Left renal pelvis (tissue), 4 donors: ENCODE data around the gene GPT2. TPM values are rescaled to one million over a fixed set of nuclear protein-coding genes. Genes with fewer than 3 reads are reported as not detected.

Experiments used
- DNase-seq, 4 donors: peaks; one replicate each; pipeline ENCODE4 v3.0.0-alpha.2; 2013; ENCODE audit warnings: low read depth in 4 of 4, low spot score in 3 of 4
- polyA plus RNA-seq, 4 donors: library from polyadenylated mRNA; unstranded; fragments of 120-200 nt; gene quantifications; one replicate each; pipeline ENCODE4 v1.2.1, GENCODE V29; 2013; ENCODE audit not compliant: insufficient read length in 4 of 4

The GPT2 gene
- polyA plus RNA-seq, 4 donors, result 11.9 to 36.3 (median 23.6) TPM

- DNase-seq, result no peak
Measured at GRCh38 chr16:46895399-46896313, 11.5 kb downstream of the GPT2 start.

- no peak for DNase-seq
Measured at GRCh38 chr16:46896314-46896968, 12.3 kb downstream of the GPT2 start.

DNA sequence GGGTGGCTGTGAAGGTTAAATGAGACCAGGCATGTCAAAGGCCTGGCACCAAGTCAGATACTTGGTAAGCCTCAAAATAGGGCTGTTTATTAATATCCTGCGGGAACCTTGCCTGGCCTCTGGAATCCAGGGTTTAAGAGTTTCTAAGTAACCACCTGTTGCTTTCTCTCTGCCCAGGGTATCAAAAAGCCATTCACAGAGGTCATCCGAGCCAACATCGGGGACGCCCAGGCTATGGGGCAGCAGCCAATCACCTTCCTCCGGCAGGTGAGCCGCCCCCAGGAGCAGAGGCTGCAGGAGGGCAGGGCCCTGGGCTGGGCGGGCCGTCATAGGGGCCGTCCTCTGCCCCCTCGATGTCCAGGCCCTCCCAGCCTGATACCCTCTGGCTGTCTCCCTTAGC lies 13.3 kb downstream of the GPT2 start:
- no peak for DNase-seq

- no peak for DNase-seq
Measured at GRCh38 chr16:46898006-46898405, 13.8 kb downstream of the GPT2 start.

- no peak for DNase-seq
Measured at GRCh38 chr16:46899443-46900143, 15.4 kb downstream of the GPT2 start.

- DNase-seq, result no peak
Measured at GRCh38 chr16:46900455-46901235, 16.5 kb downstream of the GPT2 start.

DNA sequence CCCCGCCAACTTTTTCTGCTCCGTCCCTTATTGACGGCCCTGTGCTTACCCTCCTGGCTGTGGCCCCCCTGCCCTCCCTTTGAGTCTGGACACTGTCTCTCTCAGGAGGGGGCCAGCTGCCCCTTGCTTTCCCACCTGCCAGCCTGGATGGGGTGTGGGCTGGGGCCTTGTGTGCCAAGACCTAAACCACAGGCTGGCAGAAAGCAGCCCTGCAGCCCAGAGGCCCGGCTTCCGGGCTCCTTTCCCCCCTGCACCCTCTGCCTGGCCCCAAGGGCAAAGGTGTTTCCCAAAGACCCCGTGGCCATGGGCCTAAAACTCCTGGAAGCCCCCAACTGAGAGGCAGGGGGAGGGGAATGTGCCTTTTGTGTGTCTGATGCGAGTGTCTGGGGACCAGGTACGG lies 17.5 kb downstream of the GPT2 start:
- DNase-seq, result no peak

DNA sequence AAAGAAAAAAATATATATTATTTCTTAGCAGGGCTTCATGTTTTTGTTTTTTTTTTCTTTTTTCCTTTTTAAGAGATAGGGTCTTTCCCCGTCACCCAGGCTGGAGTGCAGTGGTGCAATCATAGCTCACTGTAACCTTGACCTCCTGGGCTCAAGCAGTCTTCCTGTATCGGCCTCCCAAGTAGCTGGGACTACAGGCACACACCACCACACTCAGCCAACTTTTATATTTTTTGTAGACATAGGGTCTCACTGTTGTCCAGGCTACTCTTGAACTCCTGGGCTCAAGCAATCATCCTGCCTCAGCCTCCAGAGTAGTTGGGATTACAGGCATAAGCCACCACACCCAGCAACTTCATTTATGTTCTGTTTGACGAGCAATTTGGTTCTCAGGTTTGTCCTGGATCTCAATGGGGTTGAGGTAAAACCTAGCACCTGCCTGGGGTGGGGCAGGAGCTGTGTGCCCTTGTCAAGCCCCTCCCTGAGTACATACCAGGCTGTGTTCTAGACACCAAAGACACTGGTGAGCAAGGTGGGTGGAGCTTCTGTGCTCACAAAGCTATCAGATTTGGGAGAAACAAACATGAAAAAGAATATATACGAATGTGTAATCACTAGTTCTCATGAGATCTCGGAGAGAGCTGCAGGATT lies 19.2 kb downstream of the GPT2 start:
- DNase-seq, result no peak

- no peak for DNase-seq
Measured at GRCh38 chr16:46904471-46904870, 20.3 kb downstream of the GPT2 start.

DNA sequence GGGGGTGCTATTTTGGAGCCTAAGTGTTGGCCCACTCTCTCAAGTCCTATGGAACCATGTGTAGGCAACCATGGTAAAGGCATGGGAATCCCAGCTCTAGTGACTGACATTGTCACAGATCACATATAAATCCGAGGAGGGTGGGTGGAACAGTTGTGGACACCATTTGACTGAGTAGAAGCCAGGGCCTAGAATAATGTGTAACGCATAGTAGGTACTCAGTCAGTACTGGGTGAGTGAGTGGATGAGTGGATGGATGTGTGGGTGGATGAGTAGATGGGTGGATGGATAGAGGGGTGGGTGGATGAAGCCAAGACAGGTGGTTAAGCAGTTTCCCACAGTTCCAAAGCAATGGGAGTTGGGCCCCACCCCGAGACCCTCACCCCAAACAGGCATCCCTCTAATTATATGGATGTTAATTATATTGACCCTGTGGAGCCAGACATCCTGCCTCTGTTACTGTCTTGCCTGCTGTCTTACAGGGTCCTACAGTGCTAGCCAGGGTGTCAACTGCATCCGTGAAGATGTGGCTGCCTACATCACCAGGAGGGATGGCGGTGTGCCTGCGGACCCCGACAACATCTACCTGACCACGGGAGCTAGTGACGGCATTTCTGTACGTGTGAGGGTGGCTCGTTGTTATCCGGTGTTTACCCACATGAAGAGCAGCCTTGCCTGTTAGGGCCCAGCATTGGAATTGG lies 22.3 kb downstream of the GPT2 start:
- no peak for DNase-seq

- no peak for DNase-seq
Measured at GRCh38 chr16:46907061-46907774, 23.1 kb downstream of the GPT2 start.

GRCh38 chr16:46908540-46909372 lies 24.6 kb downstream of the GPT2 start:
- DNase-seq, result no peak

GRCh38 chr16:46911038-46911437 lies 26.9 kb downstream of the GPT2 start:
- no peak for DNase-seq

- DNase-seq, result no peak
Measured at GRCh38 chr16:46911650-46912049, 27.5 kb downstream of the GPT2 start.

- DNase-seq, result no peak
Measured at GRCh38 chr16:46914556-46915201, 30.5 kb downstream of the GPT2 start.

DNA sequence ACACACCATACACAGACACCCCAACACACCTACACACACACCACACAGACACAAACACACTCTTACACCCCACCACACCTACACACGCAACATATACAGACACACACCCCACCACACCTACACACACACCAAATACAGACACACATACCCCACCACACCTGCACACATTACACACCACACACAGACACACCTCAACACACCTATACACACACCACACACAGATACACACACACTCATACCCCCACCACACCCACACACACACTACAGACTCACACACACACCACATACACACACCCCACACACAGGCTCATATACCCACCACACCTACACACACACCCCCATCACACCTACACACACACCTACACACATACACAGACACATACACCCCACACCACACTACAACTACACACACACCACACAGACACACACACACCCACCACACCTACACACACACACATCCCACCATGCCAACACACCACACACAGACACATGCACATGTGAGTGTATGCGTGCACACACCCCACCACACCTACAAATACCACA lies 31.4 kb downstream of the GPT2 start:
- no peak for DNase-seq

DNA sequence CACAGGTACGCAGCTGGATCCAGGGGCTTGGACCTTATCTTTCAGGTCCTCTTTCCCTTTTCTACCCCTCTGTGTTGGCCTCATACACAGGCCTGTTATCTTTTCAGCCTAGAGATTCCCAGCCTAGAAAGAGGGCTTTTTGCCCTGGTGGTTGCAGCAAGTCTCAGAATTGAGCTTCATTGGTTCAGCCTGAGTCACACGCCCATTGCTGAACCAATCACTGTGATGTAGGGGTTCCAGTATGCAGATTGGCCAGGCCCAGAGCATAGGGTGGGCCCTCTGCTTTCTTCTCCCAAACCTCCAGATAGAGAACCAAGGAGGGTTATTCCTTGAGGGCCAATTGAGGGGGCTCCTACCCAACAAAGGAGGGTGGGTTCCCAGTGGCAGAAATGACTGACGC lies 32.8 kb downstream of the GPT2 start:
- DNase-seq, result no peak
